NOMO-1 (cell line): Measurements from ENCODE around the gene SYT13.

Experiments
- DNase-seq, 2 experiments: peaks; one replicate each; lab custom pipeline; 2025; ENCODE audit not compliant: unreplicated experiment in 2 of 2; lab: John Stamatoyannopoulos, UW

SYT13 gene

DNA sequence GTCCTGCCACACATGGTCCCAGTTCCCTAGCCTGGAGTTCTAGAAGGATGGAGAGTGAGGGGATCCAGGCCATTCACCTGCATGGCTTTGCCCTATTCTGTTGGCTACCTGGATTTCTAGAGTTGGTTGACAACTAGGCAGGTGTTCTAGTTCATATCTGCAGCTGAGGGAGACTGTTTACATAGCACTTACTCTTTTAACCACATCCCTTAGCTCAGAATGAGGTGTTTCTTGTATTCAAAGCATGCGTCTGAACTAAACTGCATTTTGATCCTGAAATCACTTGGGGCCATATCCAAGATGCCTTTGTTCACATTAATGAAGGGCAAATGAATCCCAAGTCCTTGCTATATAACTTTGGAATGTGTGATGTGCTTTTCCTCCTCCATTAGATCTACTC is 60.9 kb downstream of the SYT13 start:
- no peak for DNase-seq

DNA sequence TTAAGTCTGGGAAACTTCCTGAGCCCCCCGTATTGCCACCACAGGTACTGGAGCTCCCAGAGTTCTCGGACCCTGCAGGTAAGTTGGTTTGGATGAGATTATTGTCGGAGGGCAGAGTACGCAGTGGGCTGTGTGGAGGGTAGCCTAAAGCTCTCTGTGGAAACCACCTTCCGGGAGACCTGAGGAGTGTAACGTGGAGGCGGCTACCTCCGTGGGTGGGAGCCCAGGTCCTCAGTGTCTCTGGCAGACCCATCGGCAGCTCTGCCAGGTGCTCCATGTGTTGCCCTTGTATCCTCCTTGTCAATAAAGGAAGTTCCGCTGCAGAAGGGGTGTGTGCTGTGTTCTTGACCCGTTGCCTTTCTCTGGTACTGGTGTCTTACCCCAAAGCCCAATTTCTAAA is 61.4 kb downstream of the SYT13 start:
- DNase-seq = no peak

DNA sequence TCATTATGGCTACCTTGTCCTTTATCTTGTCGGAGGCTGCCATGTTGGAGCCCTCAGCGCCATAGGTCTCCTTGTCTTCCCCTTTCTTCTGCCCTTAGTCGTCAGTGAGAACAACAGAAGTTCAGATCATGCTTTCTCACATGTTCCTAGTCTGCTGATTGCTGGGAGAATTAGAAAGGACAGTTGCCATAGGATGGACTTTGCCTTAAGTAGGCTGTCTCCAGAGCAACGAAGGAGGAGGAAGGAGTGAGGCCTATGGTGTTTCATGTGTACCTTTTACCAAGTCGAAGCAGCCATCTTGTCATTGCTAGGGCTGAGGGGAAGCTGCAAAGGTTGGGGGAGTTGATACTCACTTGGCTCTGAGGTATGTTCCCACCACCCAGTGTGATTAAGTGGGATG is 62.6 kb downstream of the SYT13 start:
- no peak for DNase-seq

DNA sequence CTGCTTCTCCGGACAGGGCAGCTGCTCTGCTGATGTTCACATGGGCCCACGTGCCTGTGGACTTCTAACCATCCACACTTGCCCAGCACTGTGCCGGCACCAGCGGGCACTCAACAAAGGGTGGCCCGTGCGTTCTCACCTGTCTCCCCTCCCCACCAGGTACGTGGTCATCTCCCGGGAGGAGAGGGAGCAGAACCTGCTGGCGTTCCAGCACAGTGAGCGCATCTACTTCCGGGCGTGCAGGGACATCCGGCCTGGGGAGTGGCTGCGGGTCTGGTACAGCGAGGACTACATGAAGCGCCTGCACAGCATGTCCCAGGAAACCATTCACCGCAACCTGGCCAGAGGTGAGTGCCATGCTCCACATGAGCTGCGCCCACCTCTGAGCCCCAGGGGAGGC is 66.7 kb downstream of the SYT13 start:
- DNase-seq = no peak

DNA sequence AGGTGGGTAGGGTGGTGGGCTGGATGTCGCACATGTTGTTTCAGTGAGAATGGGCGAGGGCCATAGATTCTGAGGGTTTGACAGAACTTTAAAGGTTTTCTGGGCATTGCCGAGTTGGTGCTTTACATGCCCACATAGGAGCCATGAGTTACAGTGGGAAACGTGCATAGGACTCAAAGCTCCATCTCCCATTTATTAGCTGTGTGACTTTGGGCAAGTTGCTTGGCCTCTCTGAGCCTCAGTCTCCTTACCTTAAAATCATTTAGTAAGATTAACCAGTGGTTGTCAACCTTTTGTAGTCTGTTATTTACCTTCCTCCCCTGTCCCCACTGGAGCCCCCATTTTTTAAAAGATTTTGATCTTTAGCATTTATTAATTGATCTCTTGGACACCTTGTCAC is 67.4 kb downstream of the SYT13 start:
- no peak for DNase-seq

DNA sequence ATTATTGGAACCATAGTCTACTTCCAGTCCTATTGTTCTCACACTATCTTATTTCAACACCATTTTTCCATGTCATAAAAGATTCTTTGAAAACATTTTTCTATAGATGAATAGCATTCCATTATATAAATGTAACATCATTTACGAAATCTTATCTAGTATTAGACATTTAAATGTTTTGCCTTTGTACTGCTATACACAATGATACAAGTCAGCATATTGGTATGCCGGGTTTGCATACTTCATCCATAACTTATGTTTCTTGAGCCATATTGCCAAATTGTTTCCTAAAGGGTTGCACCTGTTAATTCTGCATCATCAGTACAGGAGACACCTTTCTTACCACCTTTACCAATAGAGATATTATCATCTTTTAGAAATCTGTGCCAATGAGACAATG is 68.2 kb downstream of the SYT13 start:
- DNase-seq = no peak

DNA sequence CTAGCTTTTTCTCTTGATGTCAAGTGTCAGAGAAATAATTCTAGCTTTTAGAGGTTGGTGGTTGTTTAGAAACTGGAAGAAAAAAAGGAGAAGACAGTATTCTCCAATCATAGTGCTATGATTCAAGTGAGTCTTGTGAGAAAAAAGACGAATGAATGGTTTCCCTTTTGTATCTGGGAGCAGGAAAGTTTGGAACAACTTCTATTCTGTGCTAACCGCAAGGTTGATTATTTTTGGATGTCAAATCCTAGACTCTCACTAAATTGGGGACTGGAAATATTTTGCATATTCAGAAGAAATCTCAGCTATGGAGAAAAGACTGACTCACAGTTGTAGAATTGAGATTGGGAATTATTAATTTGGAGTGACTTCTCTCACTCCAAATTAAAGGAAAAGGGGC is 69.2 kb downstream of the SYT13 start:
- DNase-seq = no peak

DNA sequence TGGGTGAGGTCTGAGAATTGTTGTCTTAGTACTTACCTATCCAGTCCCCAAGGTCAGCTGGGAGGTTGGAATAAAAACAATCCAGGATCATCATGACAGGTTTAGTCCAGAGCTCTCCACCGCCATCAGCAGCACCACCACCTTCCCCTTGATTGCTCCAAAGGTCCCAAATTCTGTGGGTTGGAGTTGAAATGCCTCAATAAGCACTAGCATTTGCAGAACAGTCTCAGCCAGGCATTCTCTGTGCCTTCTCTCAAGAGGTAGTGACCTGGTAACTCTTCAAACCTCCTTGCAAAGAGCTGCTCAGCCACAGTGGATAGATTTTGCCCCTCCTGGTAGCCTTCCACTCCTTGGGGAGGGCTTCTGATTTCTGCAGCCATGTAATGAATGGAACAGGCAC is 70.1 kb downstream of the SYT13 start:
- DNase-seq = no peak

DNA sequence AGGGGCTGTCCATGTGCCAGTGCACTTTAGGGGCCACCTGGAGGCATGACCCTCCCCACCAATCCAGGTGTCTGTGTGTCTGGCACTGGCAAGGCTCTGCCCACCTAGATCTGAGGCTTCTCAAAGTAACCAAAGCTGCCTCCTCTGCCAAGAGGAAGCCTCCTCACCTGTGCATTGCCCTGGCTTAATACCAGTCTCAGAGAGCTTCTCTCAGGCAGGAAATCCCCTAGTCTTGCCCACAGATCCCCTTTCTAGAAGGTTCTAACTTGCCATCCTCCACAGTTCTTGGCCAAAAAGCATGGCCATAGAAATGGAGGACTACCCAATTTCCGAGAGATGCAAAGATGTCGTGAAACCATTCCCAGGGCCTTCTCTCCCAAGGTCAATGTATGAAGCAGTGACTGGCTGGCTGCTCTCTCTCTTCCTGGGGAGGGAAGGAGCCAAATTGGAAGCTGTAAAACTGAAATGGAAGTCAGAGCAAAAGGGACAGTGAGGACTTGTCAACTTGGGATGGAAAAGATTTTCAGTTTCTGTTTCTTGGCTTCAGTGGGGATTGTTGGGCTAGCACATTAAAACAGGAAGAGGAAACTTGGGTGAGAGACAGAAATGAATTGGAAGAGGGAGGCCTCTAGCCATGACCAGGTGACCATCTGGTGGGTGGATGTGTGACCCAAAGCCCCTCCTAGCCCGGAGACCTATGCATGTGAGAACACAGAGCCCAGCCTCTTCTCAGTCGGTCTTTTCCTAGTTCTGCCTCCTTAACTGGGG is 70.9 kb downstream of the SYT13 start:
- DNase-seq = no peak

DNA sequence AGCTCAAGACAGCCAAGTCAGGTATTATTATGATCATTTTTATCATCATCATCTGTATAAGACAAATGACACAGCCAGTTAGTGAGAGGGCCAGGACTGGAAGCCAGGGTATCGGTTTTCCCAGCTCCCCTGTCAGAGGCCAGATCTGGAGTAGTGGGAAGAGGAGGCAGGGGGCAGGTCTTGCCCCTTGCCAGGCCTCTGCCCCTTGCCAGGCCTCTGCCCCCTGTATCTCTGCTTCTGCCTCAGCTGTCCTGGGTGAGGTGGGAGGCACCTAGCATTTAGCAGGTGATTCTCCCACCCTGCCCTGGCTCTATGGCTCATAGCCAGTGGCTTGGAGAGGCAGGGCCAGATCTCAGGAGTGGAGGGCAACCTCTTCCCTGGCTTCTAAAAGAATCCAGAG is 72.4 kb downstream of the SYT13 start:
- DNase-seq = no peak

DNA sequence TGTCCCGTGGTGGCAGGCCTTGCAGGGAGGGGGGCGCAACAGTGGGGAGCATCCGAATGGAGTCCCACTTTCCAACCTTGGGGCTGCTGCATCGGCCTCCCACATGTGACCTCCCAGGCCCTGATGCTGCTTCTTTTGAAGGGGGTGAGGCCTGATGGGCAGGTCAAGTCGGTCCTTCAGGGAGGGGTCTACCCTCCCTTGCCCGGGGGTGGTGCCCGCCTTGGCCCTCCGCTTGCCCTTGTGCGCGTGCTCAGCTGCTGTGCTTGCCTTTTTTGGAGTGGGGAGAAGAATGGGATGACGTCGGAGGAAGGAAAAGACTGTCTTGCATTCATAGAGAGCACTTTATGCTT is 72.8 kb downstream of the SYT13 start:
- no peak for DNase-seq

DNA sequence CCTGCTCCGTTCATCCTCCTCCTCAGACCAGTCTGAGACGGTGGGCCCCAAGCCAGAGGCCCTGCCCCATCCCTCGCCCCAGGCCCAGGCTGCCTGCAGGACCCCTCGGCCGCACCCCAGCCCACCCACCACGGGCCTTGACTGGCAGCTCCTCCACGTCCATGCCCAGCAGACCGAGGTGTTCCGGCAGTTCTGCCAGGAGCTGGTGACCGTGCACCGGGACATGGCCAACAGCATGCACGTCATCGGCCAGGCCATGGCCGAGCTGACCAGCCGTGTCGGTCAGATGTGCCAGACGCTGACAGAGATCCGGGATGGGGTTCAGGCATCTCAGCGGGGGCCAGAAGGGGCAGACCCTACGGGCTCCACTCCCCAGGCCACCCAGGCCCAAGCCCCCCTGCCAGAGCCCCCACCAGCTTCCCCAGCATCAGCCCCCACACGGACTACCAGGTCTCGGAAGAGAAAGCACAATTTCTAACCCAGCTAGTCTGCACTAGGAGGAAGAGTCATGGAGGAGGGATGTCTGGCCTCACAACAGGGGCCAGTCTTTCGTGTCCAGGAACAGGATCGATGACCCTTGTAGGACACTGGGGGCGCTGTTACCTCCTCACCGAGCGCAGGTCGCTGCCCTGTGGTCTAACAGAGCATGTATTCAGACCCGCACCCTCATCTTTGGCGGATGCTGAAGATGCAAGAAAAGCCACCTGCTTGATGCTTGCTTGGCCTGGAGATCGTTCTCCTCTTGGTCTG is 73.4 kb downstream of the SYT13 start:
- no peak for DNase-seq

DNA sequence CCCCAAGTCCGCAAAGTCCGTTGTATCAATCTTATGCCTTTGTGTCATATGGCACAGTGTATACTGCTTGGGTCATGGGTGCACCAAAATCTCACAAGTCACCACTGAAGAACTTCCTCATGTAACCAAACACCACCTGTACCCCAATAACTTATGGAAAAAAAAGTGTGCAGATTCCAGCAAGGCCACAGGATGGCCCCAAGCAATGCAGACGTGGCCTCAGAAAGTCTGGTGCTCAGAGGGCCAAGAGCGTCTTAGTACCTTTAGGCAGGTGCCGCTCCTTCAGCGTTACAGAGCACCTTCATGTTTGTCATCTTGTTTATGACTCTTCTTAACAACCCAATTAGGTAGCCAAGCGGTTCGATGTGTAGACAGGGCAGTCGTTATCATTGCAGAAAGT is 74.4 kb downstream of the SYT13 start:
- no peak for DNase-seq

DNA sequence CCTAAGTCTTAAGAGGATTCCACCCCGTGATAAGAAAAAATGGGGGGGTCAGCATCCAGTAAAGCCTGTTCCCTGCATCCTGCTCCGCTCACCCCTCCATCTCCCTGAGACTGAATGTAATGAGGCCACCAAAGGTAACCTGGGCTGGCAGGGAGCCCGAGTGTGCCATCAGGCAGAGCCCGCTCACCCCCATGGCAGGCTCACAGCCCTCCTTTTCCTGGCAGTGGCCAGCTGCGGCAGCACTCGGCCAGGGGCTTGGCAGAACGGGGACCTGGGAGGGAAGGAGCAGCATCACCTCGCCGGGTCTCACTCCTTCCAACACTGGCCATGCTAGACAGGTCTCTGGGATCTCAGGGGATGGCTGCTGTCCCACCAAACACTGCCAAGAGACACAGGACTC is 75.3 kb downstream of the SYT13 start:
- no peak for DNase-seq

DNA sequence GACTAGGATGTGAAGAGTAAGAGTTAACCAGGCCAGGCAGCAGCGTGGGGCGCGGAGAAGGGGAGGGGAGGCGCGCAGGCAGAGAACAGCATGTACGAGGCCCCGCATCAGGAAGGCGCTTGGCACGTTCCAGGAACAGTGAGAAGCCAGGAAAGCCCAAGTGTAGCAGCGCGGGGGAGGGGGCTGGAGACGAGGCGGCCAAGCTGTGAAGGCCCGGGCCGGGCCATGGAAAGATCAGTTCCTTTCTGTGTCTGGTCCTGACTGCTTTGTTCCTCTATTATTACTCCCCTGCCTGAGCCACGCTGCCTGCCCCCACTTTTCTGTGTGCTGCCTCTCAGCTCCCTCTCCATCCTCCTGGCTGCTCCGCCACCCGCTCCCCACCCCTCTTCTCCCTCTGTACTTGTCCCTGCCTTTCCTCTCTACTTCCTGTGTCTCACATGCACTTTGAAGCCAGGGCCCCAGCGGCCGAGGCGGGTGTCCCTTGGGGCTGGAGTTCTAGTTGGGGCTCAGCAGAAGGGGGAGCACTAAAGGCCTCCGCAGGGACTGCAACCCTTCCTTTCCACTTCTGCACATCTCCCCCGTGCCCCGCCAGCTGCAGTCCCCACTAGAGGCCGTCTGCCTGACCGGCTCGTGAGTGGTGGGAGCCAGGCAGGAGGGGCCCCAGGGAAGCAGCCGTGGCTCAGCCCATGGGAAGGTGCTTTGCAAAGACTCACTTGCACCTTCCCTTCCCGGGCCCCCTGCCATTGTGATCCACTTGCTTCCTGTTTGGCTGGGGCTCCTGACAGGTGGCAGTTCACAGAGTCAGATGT is 76.0 kb downstream of the SYT13 start:
- DNase-seq = no peak

DNA sequence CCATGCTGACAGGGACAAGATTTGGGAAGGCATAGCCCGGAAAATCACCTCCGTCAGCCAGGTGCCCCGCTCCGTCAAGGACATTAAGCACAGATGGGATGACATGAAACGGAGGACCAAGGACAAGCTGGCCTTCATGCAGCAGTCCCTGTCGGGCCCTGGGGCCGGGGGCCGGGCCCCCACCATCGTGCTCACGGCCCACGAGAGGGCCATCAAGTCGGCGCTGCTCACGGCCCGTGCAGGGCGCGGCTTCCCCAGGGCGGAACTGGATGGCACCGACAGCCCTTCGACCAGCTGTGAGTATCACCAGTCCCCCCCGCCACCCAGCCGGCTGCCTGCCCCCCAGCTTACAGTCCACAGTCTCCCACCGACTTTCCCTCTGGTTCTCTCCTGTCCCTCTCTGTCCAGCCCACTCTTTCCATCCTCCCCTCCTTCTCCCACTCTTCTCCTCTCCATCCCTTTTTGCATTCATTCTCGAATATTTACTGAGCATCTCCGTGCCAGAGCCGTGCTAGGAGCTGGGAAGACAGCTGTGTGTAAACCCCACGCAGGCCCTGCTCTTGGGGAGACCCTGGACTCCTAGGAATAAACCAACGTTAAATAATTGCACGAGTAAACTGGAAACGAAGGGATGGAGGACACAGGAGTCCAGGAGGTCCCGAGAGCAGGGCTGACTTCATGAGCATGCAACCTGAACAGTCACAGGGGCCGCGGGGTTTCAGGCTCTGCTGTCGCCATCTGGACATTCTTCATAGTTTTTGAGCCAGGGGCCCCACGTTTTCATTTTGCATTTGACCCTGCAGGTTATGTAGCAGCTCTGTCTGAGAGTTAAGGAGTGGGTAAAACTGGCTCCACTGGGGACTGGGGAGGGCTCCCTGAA is 76.9 kb downstream of the SYT13 start:
- no peak for DNase-seq

DNA sequence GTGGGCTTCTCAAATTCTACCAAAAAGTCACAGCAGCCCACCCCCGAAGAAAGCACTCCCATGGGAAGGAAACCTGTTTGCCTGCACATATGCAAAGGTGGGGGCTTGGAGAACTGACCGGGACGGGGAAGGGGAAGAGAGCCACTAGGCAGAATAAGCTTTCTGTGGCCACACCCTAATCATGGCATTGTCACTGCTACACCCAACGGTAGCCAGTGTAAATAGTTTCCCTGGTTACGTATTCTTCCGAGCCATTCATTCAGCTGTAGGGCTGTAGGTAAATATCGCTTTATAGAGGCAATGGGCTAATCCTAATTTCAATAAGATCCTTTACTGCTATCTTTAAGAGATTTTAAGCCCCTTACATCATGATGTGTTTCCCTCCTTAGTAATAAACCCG is 78.0 kb downstream of the SYT13 start:
- no peak for DNase-seq

DNA sequence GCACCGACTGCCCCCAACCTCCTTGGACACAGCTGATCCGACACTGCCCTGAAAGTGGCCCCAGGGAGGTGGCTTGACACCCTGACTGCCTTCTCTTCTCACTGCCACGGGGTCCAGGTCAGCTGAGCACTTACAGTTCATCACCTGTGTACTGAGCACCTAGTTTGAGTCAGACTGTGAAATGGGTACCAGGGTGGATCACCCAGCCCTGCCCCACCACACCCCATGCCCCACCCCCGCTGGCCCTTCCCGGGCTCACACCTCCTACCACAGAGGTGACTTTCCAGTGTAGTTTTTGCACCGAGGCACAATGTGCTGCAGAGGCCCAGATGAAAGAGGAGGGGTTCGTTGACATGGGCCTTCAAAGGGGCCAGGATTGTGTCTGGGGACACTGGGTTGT is 80.2 kb downstream of the SYT13 start:
- DNase-seq = no peak

DNA sequence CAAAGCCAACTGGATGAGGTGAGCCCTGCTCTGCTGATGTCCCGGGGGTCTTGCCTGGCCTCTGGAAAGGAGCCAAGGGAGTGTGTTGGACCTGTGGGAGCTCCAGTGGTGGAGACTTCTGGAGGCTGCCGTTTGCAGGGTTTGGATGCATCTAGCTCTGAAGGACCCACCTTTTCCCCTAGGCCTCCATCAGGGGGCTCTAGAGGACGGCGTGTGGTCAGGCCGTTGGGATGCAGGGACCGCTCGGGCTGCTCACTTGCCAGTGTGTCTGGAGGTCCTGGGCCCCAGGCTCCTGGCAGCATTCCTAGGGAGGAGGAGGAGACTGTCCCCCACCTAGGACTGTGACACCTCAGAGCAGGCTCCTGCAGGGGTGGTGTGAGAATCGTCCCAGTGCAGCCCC is 81.4 kb downstream of the SYT13 start:
- DNase-seq = no peak

DNA sequence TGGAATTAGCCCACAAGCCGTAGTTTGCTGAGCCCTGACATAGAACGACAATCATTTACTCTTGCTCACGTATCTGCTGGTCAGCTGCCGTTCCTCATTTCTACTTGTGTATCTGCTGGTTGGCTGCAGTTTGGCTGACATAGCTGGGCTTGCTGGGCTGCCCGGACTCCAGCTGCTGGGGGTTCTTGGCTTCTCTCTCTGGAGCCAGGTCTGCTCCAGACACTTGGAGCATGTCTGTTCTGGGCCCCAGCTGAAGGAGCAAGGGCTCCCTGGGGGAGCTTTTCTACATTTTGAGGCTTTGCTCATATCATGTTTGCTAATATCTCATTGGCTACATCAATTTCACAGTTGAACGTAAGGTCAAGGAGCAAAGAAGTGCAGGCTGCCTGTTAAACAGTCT is 92.4 kb downstream of the SYT13 start:
- no peak for DNase-seq
